ENCODE measurements around the gene DAPP1. TPM values are rescaled to one million over a fixed set of nuclear protein-coding genes. Genes with fewer than 3 reads are reported as not detected.

The DAPP1 gene
- total and polyA plus RNA-seq, 2 donors (not counting 3 experiments of a cell fraction or from before 2014, with no cell fraction given) = not detected

DNA sequence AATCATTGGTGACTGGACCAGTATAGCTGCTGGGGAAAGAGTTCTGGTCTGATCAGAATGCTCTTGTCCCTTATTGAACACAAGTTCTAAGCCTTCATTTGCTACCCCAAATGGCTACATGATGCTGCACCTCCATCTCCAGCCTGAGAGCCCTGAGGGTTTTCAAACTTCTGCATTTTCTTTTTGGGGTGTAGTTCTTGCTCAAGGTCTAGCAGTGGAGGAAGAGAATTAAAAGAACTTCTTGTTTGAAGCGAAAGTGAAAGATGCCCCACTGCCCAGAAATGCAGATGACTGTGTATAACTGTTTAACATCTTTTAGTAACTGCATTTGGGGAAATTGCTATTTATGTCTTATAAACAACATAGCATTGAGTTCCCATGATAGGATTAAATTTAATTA, 39.1 kb downstream of the DAPP1 start:
- no peaks in the 10 kb centered on the region for H3K79me2 ChIP-seq (ENCODE audit: control insufficient read depth, insufficient read depth, low read length)
- FAIRE-seq (no peak), DNase-seq (ENCODE audit: low read depth, low spot score) (no peak)
- ChIA-PET CTCF (no interaction called here), POLR2A (no interaction called here)
- intact Hi-C loops (cut with micrococcal nuclease) = no loop called here
- no peak overlapping the region for H3K4me2 ChIP-seq (ENCODE audit: insufficient read depth, low read length)
- H3K9me1 ChIP-seq (replicated peaks; ENCODE audit: control insufficient read depth, extremely low read depth, insufficient read depth, low read length) = no peaks in the 10 kb centered on the region
- TF ChIP-seq, protein P1, sequence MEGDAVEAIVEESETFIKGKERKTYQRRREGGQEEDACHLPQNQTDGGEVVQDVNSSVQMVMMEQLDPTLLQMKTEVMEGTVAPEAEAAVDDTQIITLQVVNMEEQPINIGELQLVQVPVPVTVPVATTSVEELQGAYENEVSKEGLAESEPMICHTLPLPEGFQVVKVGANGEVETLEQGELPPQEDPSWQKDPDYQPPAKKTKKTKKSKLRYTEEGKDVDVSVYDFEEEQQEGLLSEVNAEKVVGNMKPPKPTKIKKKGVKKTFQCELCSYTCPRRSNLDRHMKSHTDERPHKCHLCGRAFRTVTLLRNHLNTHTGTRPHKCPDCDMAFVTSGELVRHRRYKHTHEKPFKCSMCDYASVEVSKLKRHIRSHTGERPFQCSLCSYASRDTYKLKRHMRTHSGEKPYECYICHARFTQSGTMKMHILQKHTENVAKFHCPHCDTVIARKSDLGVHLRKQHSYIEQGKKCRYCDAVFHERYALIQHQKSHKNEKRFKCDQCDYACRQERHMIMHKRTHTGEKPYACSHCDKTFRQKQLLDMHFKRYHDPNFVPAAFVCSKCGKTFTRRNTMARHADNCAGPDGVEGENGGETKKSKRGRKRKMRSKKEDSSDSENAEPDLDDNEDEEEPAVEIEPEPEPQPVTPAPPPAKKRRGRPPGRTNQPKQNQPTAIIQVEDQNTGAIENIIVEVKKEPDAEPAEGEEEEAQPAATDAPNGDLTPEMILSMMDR (IDR thresholded peaks at IDR 0.05; ENCODE audit: extremely low read depth in 1 of 2, insufficient read depth in 1 of 2, low read depth in 1 of 2, low read length in 2 of 2) = no peak
- TF ChIP-seq MYC (IDR thresholded peaks at IDR 0.05; ENCODE audit: low read depth, low read length) (no peak), GATA2 (IDR thresholded peaks at IDR 0.05; ENCODE audit: insufficient read depth, insufficient read length, low read depth, low read length) (no peak), EZH2 (IDR thresholded peaks at IDR 0.05; ENCODE audit: borderline replicate concordance, low read depth, low read length, severe bottlenecking) (no peak), POLR2A (IDR thresholded peaks at IDR 0.05; ENCODE audit: low read depth, low read length) (no peak), FOS (IDR thresholded peaks at IDR 0.05; ENCODE audit: borderline replicate concordance, insufficient read depth, low read length) (no peak), POLR2AphosphoS5 (IDR thresholded peaks at IDR 0.05; ENCODE audit: insufficient read depth, low read depth, low read length) (no peak), JUN (IDR thresholded peaks at IDR 0.05; ENCODE audit: borderline replicate concordance, insufficient read depth, insufficient read length, low read depth) (no peak)
- TF ChIP-seq, protein P2, sequence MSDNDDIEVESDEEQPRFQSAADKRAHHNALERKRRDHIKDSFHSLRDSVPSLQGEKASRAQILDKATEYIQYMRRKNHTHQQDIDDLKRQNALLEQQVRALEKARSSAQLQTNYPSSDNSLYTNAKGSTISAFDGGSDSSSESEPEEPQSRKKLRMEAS (IDR thresholded peaks at IDR 0.05; ENCODE audit: insufficient read depth, insufficient read length) = no peak
- no peaks in the 10 kb centered on the region for H3K9me3 ChIP-seq (replicated peaks; ENCODE audit: control insufficient read depth, insufficient read depth, low read length)
- no peak overlapping the region for H3K9ac ChIP-seq (replicated peaks; ENCODE audit: extremely low read depth, insufficient read depth, low read length)
- no peaks in the 10 kb centered on the region for H3K4me1 ChIP-seq (ENCODE audit: control insufficient read depth, extremely low read depth, insufficient read depth, low read length)
- H3K27me3 ChIP-seq (ENCODE audit: control insufficient read depth in 2 of 2, insufficient read depth in 2 of 2, low read length in 2 of 2) = peaks cover 0 to 4% of the 10 kb centered on the region in 2 experiments
- no peak overlapping the region for H2AFZ ChIP-seq (ENCODE audit: low read depth, low read length)
- H3K4me3 ChIP-seq (replicated peaks in 1 of 3; ENCODE audit: insufficient read depth in 1 of 3, low read depth in 1 of 3, low read length in 3 of 3) = no peak overlapping the region
- H4K20me1 ChIP-seq (replicated peaks; ENCODE audit: control insufficient read depth, extremely low read depth, insufficient read depth, low read length) = no peaks in the 10 kb centered on the region
- no peak overlapping the region for H3K27ac ChIP-seq (ENCODE audit: insufficient read depth, low read depth, low read length)
- dilution Hi-C loops (cut with MboI; ENCODE audit: extremely low pct_ligation_motif_present, low sequenced_read_pairs) = no loop called here
- no peaks in the 10 kb centered on the region for H3K36me3 ChIP-seq (ENCODE audit: control insufficient read depth in 2 of 2, extremely low read depth in 1 of 2, insufficient read depth in 2 of 2, low read length in 2 of 2)
- no TSS peak for BruUV-seq (replicated peaks)
